HepG2 (cell line): ENCODE measurements around the gene VAT1L. TPM values are rescaled to one million over a fixed set of nuclear protein-coding genes. Genes with fewer than 3 reads are reported as not detected.
A peak's percentile ranks its signal among the peaks of the same experiment; 100 is the strongest.

Experiments used
- CSRNP2 ChIP-seq: sonication (generic); formaldehyde crosslinking; conservative IDR thresholded peaks from 2 replicates; pipeline ENCODE4 v1.8.0; 2022; ENCODE audit warnings: low read depth, missing genetic modification reagents
- HNF4G ChIP-seq, 2 experiments: sonication (generic) in 1 of 2; formaldehyde crosslinking in 1 of 2; IDR thresholded peaks; 2 replicates each; pipeline versions ENCODE4 v1.4.0 to v1.6.1; 2011 to 2020; ENCODE audit warnings: borderline replicate concordance in 2 of 2, low read depth in 2 of 2, mild to moderate bottlenecking in 2 of 2, low read length in 1 of 2, missing genetic modification reagents in 1 of 2, moderate library complexity in 1 of 2
- PAXIP1 ChIP-seq: sonication (generic); formaldehyde crosslinking; conservative IDR thresholded peaks from 2 replicates; pipeline ENCODE4 v1.4.0; 2020; ENCODE audit warnings: mild to moderate bottlenecking, missing genetic modification reagents, moderate library complexity
- SMYD3 ChIP-seq: sonication (generic); formaldehyde crosslinking; IDR thresholded peaks from 2 replicates; pipeline ENCODE4 v1.8.1; 2023; ENCODE audit warnings: mild to moderate bottlenecking, missing genetic modification reagents
- TRAFD1 ChIP-seq: sonication (generic); formaldehyde crosslinking; IDR thresholded peaks from 2 replicates; pipeline ENCODE4 v1.5.1; 2020; ENCODE audit warnings: missing genetic modification reagents, mild to moderate bottlenecking, borderline replicate concordance
- ZGPAT ChIP-seq: IDR thresholded peaks from 2 replicates; pipeline ENCODE4 v1.6.1; 2016; ENCODE audit warnings: mild to moderate bottlenecking
- ZNF274 ChIP-seq: sonication (generic); formaldehyde crosslinking; IDR thresholded peaks from 2 replicates; pipeline ENCODE4 v1.5.1; 2020; ENCODE audit warnings: mild to moderate bottlenecking, missing genetic modification reagents
- ZNF280D ChIP-seq: sonication (generic); formaldehyde crosslinking; IDR thresholded peaks from 2 replicates; pipeline ENCODE4 v1.5.1; 2020; ENCODE audit warnings: mild to moderate bottlenecking, missing genetic modification reagents
- ZNF503 ChIP-seq: sonication (generic); formaldehyde crosslinking; IDR thresholded peaks from 2 replicates; pipeline ENCODE4 v1.4.0; 2020; ENCODE audit warnings: missing genetic modification reagents
- ZNF513 ChIP-seq: sonication (generic); formaldehyde crosslinking; conservative IDR thresholded peaks from 2 replicates; pipeline ENCODE4 v1.5.0; 2020; ENCODE audit warnings: missing genetic modification reagents
- ZNF879 ChIP-seq: sonication (generic); formaldehyde crosslinking; IDR thresholded peaks from 2 replicates; pipeline ENCODE4 v1.8.1; 2023; ENCODE audit warnings: missing genetic modification reagents
- ZSCAN21 ChIP-seq: sonication (generic); formaldehyde crosslinking; IDR thresholded peaks from 2 replicates; pipeline ENCODE4 v1.8.0; 2022; ENCODE audit warnings: mild to moderate bottlenecking, missing genetic modification reagents, moderate library complexity, borderline replicate concordance
- polyA plus RNA-seq, 8 experiments: library from polyadenylated mRNA; depleted of rRNA in 3 of 8; stranded (reverse) in 7 of 8; unstranded in 1 of 8; fragments of >200 nt; fragmentation: Illumina TruSeq in 4 of 8; extraction: Trizol in 4 of 8; gene quantifications; 2 replicates each; pipeline versions ENCODE4 v1.2.1 to v1.2.3, GENCODE V29; 2011 to 2016; ENCODE audit warnings: low read depth in 4 of 8, missing spikeins in 1 of 8, mixed read lengths in 1 of 8; ENCODE audit not compliant: insufficient read depth in 1 of 8
- total RNA-seq, 5 experiments: library from RNA; depleted of rRNA; stranded (reverse); fragments of >200 nt; fragmentation: Illumina TruSeq; extraction: Trizol; gene quantifications; 2 replicates each; pipeline ENCODE4 v1.2.3, GENCODE V29; 2016; ENCODE audit warnings: low read depth in 1 of 5

Gene VAT1L
- total and polyA plus RNA-seq, 2 of the 13 experiments (the other 11 are each of a cell fraction or from before 2014, with no cell fraction given), result not detected

- TF ChIP-seq TRAFD1 (CRISPR knock-in tag) (no peak), CSRNP2 (CRISPR knock-in tag) (no peak), ZSCAN21 (CRISPR knock-in tag) (no peak), ZNF274 (CRISPR knock-in tag) (no peak), ZGPAT (CRISPR knock-in tag) (no peak), SMYD3 (CRISPR knock-in tag) (peak; percentile 46; the same call in 1 of the 2 replicates), HNF4G (IDR thresholded peaks at IDR 0.05; ENCODE audit: borderline replicate concordance, low read depth, low read length) (peak; percentile 90), HNF4G (CRISPR knock-in tag; IDR thresholded peaks at IDR 0.05; ENCODE audit: borderline replicate concordance, low read depth) (peak; percentile 84; the same call in 1 of the 2 replicates), PAXIP1 (CRISPR knock-in tag) (peak; percentile 97), ZNF879 (no peak), ZNF513 (CRISPR knock-in tag) (no peak), ZNF503 (0 out of 2 replicates have a peak, but pooled peaks have one; percentile 29), ZNF280D (CRISPR knock-in tag) (no peak)
Observed at GRCh38 chr16:77749415-77749814, 38.9 kb upstream of the VAT1L start (continued).
